HCT116 (cell line): ENCODE results near the gene VTI1A. TPM values are rescaled to one million over a fixed set of nuclear protein-coding genes. Genes with fewer than 3 reads are reported as not detected.

Source experiments
- ATAC-seq: fragments of 200-7000 bp; cut with Tn5 transposase; 2 replicates; pipeline ENCODE4 v1.9.1; 2020; ENCODE audit warnings: mild to moderate bottlenecking, moderate library complexity
- BruUV-seq: library from RNA; stranded (reverse); fragments of 400-500 nt; replicated peaks from 2 replicates; lab custom pipeline; 2021; lab: Mats Ljungman, UMichigan
- CTCF ChIA-PET: fragments of 300-600 bp; sonication (Branson Sonifier 250); formaldehyde crosslinking; loops from one replicate; lab custom pipeline; 2021; ENCODE audit warnings: antibody characterized with exemption; lab: Charles Lee
- POLR2A ChIA-PET: fragments of 300-600, 350-600 bp; sonication (Branson Sonifier 250); formaldehyde crosslinking; loops from one replicate; lab custom pipeline; 2021; ENCODE audit warnings: antibody characterized with exemption; lab: Charles Lee
- RAD21 ChIA-PET, 2 experiments: fragments of 300-600 bp; sonication (Branson Sonifier 250); formaldehyde crosslinking; loops; one replicate each; lab custom pipeline; 2023; ENCODE audit warnings: low total read pairs in 2 of 2; ENCODE audit not compliant: uncharacterized antibody in 2 of 2, unreplicated experiment in 2 of 2, low non-redundant PET in 1 of 2; lab: Charles Lee
- DNase-seq: peaks from one replicate; pipeline ENCODE4 v3.0.0-alpha.2; 2010; ENCODE audit warnings: low read depth, low spot score
- H2AFZ ChIP-seq: fragments of 200-600 bp; shearing (Covaris generic), sonication (generic); 2 replicates; pipeline ENCODE4 v1.6.1; 2017; ENCODE audit warnings: low read depth, mixed run types, mixed read lengths, antibody characterized with exemption, low read length; ENCODE audit not compliant: poor library complexity, severe bottlenecking
- H3K27ac ChIP-seq: 2 replicates; pipeline ENCODE4 v1.5.1; 2012; ENCODE audit warnings: low read depth, low read length
- H3K27me3 ChIP-seq: fragments of 200-600 bp; sonication (generic); 2 replicates; pipeline ENCODE4 v1.6.1; 2016; ENCODE audit warnings: mixed run types, low read length, mixed read lengths; ENCODE audit not compliant: insufficient read depth
- H3K36me3 ChIP-seq, 2 experiments: fragments of 200-500 bp in 1 of 2; fragments of 200-600 bp in 1 of 2; sonication (Bioruptor generic) in 1 of 2; sonication (generic) in 1 of 2; 2 replicates each; pipeline versions ENCODE4 v1.5.1 to v1.6.1; 2014 to 2016; ENCODE audit warnings: low read length in 2 of 2, inconsistent platforms in 1 of 2, mixed read lengths in 1 of 2, mixed run types in 1 of 2; ENCODE audit not compliant: insufficient read depth in 2 of 2, control insufficient read depth in 1 of 2
- H3K4me1 ChIP-seq, 2 experiments: fragments of 200-600 bp in 1 of 2; sonication (generic) in 1 of 2; 2 replicates each; pipeline versions ENCODE4 v1.5.1 to v1.6.1; 2012 to 2017; ENCODE audit warnings: low read length in 2 of 2, inconsistent platforms in 1 of 2, mild to moderate bottlenecking in 1 of 2, mixed read lengths in 1 of 2, mixed run types in 1 of 2, moderate library complexity in 1 of 2; ENCODE audit not compliant: insufficient read depth in 2 of 2, control insufficient read depth in 1 of 2
- H3K4me2 ChIP-seq: fragments of 200-600 bp; sonication (generic); 2 replicates; pipeline ENCODE4 v1.6.1; 2017; ENCODE audit warnings: mixed run types, low read length, mixed read lengths
- H3K4me3 ChIP-seq, 2 experiments: fragments of 200-600 bp in 1 of 2; sonication (generic) in 1 of 2; replicated peaks in 1 of 2; 2 replicates each; pipeline ENCODE4 v1.5.1; 2011 to 2016; ENCODE audit warnings: low read length in 2 of 2, control low read depth in 1 of 2, low read depth in 1 of 2, mild to moderate bottlenecking in 1 of 2, mixed read lengths in 1 of 2, mixed run types in 1 of 2
- H3K79me2 ChIP-seq: fragments of 200-600 bp; sonication (generic); 2 replicates; pipeline ENCODE4 v1.6.1; 2017; ENCODE audit warnings: mild to moderate bottlenecking, mixed run types, low read length, moderate library complexity, mixed read lengths; ENCODE audit not compliant: insufficient read depth
- H3K9ac ChIP-seq: fragments of 200-600 bp; sonication (generic); 2 replicates; pipeline ENCODE4 v1.6.1; 2016; ENCODE audit warnings: low read length, mixed read lengths
- H3K9me2 ChIP-seq: fragments of 200-600 bp; sonication (generic), shearing (Covaris generic); 2 replicates; pipeline ENCODE4 v1.6.1; 2017; ENCODE audit warnings: mixed run types, mild to moderate bottlenecking, moderate library complexity; ENCODE audit not compliant: insufficient read depth
- H3K9me3 ChIP-seq, 2 experiments: fragments of 200-500 bp in 1 of 2; fragments of 200-600 bp in 1 of 2; sonication (Bioruptor generic) in 1 of 2; sonication (generic) in 1 of 2; 2 replicates each; pipeline ENCODE4 v1.6.1; 2014 to 2017; ENCODE audit warnings: low read length in 2 of 2, mixed read lengths in 2 of 2, inconsistent platforms in 1 of 2, low read depth in 1 of 2, mild to moderate bottlenecking in 1 of 2, mixed run types in 1 of 2, moderate library complexity in 1 of 2; ENCODE audit not compliant: control insufficient read depth in 1 of 2, insufficient read depth in 1 of 2
- H4K20me1 ChIP-seq: fragments of 200-600 bp; sonication (generic), shearing (Covaris generic); 2 replicates; pipeline ENCODE4 v1.6.1; 2017; ENCODE audit warnings: mixed run types, mild to moderate bottlenecking, moderate library complexity; ENCODE audit not compliant: insufficient read depth
- CBX3 ChIP-seq: IDR thresholded peaks from 2 replicates; pipeline ENCODE4 v1.6.1; 2012; ENCODE audit warnings: low read depth
- ELF1 ChIP-seq: IDR thresholded peaks from 2 replicates; pipeline ENCODE4 v1.6.1; 2012; ENCODE audit warnings: low read depth, borderline replicate concordance
- EZH2 ChIP-seq: fragments of 200-600 bp; sonication (generic); IDR thresholded peaks from 2 replicates; pipeline ENCODE4 v1.6.1; 2017; ENCODE audit warnings: antibody characterized with exemption, mixed run types
- EZH2phosphoT487 ChIP-seq: fragments of 200-600 bp; IDR thresholded peaks from 2 replicates; pipeline ENCODE4 v1.6.1; 2018; ENCODE audit warnings: antibody characterized with exemption, borderline replicate concordance
- FOSL1 ChIP-seq: IDR thresholded peaks from 2 replicates; pipeline ENCODE4 v1.6.1; 2012; ENCODE audit warnings: low read depth
- POLR2AphosphoS5 ChIP-seq: IDR thresholded peaks from 2 replicates; pipeline ENCODE4 v1.6.1; 2011; ENCODE audit warnings: mild to moderate bottlenecking, low read depth, low read length, moderate library complexity
- RAD21 ChIP-seq: IDR thresholded peaks from 2 replicates; pipeline ENCODE4 v1.6.1; 2012; ENCODE audit warnings: low read depth, mild to moderate bottlenecking
- SIN3A ChIP-seq: IDR thresholded peaks from 2 replicates; pipeline ENCODE4 v1.6.1; 2012; ENCODE audit warnings: low read depth
- SP1 ChIP-seq: IDR thresholded peaks from 2 replicates; pipeline ENCODE4 v1.6.1; 2012; ENCODE audit warnings: low read depth
- YY1 ChIP-seq: IDR thresholded peaks from 2 replicates; pipeline ENCODE4 v1.6.1; 2011; ENCODE audit warnings: low read length, low read depth, moderate library complexity, mild to moderate bottlenecking; ENCODE audit not compliant: insufficient replicate concordance; ENCODE audit errors: extremely low read depth
- ZNF274 ChIP-seq: fragments of 200-500 bp; sonication (Bioruptor generic); IDR thresholded peaks from 2 replicates; pipeline ENCODE4 v1.6.1; 2014; ENCODE audit warnings: mild to moderate bottlenecking, low read depth, low read length, inconsistent platforms
- intact Hi-C: fragments of 100-400 bp; cut with micrococcal nuclease; formaldehyde crosslinking; loops from 2 replicates; pipeline ENCODE4 v1.10.0; 2022
- total RNA-seq: library from RNA; stranded (reverse); gene quantifications from one replicate; pipeline ENCODE4 v1.2.1, GENCODE V29; 2021; ENCODE audit not compliant: unreplicated experiment
- TF ChIP-seq, protein P1 (sequence below), 3 experiments: fragments of 200-600 bp in 1 of 3; sonication (generic) in 1 of 3; IDR thresholded peaks in 2 of 3; conservative IDR thresholded peaks in 1 of 3; 2 replicates each; pipeline ENCODE4 v1.5.1; 2012 to 2017; ENCODE audit warnings: low read depth in 2 of 3, low read length in 2 of 3, antibody characterized with exemption in 1 of 3, borderline replicate concordance in 1 of 3, control low read depth in 1 of 3, mild to moderate bottlenecking in 1 of 3, mixed read lengths in 1 of 3, mixed run types in 1 of 3, moderate library complexity in 1 of 3; ENCODE audit not compliant: insufficient read depth in 1 of 3
- TF ChIP-seq, protein P2 (sequence below): IDR thresholded peaks from 2 replicates; pipeline ENCODE4 v1.6.1; 2012; ENCODE audit warnings: low read depth
- TF ChIP-seq, protein P3 (sequence below): IDR thresholded peaks from 2 replicates; pipeline ENCODE4 v1.6.1; 2011; ENCODE audit warnings: mild to moderate bottlenecking, low read length, moderate library complexity; ENCODE audit not compliant: insufficient replicate concordance; ENCODE audit errors: extremely low read depth

Gene VTI1A
- total RNA-seq, 1 experiment from 2014 or later = 80.7 TPM

DNA sequence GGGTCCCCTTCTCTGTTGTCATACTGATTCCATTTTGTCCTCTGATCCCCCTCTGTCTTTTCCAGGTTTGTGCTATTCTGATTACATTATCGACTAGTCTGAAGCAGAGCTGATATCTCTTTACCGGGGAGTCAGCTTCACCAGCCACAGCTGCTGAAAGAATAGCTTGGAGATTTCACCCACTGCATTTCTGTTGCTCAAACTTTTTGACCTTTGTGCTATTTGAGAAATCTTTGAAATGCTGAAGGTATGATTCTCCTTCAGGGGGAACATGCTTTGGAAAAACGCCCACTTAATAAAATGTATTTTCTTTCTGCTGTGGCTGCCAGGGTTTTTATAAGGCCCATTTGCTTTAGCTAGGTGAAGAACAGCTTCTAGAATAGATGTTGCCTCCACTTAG is 305.3 kb downstream of the VTI1A start (continued):
- TF ChIP-seq, protein P1, sequence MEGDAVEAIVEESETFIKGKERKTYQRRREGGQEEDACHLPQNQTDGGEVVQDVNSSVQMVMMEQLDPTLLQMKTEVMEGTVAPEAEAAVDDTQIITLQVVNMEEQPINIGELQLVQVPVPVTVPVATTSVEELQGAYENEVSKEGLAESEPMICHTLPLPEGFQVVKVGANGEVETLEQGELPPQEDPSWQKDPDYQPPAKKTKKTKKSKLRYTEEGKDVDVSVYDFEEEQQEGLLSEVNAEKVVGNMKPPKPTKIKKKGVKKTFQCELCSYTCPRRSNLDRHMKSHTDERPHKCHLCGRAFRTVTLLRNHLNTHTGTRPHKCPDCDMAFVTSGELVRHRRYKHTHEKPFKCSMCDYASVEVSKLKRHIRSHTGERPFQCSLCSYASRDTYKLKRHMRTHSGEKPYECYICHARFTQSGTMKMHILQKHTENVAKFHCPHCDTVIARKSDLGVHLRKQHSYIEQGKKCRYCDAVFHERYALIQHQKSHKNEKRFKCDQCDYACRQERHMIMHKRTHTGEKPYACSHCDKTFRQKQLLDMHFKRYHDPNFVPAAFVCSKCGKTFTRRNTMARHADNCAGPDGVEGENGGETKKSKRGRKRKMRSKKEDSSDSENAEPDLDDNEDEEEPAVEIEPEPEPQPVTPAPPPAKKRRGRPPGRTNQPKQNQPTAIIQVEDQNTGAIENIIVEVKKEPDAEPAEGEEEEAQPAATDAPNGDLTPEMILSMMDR (IDR thresholded peaks at IDR 0.05 in 2 of 3, conservative IDR thresholded peaks at IDR 0.05 in 1 of 3; ENCODE audit: borderline replicate concordance in 1 of 3, insufficient read depth in 1 of 3, low read depth in 2 of 3, low read length in 2 of 3) = no peak
- TF ChIP-seq EZH2phosphoT487 (no peak), SIN3A (no peak), POLR2AphosphoS5 (no peak), ELF1 (no peak)
- TF ChIP-seq, protein P2, sequence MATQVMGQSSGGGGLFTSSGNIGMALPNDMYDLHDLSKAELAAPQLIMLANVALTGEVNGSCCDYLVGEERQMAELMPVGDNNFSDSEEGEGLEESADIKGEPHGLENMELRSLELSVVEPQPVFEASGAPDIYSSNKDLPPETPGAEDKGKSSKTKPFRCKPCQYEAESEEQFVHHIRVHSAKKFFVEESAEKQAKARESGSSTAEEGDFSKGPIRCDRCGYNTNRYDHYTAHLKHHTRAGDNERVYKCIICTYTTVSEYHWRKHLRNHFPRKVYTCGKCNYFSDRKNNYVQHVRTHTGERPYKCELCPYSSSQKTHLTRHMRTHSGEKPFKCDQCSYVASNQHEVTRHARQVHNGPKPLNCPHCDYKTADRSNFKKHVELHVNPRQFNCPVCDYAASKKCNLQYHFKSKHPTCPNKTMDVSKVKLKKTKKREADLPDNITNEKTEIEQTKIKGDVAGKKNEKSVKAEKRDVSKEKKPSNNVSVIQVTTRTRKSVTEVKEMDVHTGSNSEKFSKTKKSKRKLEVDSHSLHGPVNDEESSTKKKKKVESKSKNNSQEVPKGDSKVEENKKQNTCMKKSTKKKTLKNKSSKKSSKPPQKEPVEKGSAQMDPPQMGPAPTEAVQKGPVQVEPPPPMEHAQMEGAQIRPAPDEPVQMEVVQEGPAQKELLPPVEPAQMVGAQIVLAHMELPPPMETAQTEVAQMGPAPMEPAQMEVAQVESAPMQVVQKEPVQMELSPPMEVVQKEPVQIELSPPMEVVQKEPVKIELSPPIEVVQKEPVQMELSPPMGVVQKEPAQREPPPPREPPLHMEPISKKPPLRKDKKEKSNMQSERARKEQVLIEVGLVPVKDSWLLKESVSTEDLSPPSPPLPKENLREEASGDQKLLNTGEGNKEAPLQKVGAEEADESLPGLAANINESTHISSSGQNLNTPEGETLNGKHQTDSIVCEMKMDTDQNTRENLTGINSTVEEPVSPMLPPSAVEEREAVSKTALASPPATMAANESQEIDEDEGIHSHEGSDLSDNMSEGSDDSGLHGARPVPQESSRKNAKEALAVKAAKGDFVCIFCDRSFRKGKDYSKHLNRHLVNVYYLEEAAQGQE = no peak
- TF ChIP-seq, all 23 proteins: peak for 0

DNA sequence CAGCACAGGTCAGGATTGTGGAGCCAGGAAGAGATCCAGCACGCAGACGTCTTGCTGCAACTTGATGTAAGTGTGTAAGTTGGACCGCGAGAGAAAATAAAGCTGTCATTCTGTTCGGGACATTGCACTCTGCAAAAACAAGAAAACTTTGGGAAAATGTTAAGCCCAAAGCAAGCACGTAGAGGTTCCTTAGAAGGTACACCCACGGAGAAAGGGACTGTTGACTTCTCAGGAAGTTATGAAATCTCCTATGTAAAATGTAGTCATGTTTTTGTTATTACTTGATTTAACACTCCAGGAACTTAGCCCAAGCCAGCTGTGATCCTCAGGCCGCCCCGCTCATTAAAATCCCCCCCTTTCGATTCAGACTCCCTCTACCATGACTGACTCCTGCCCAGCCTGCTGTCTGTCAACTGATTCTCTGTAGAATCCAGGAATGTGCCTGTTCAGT is 307.0 kb downstream of the VTI1A start:
- intact Hi-C loops = no loop called here
- no peak for DNase-seq
- Histone ChIP-seq H3K9me3 (no peaks in the 10 kb centered on the region), H3K27ac (no peak overlapping the region), H3K4me1 (peaks cover 0 to 17% of the 10 kb centered on the region in 2 experiments; a peak in 1 of 4 replicates), H3K4me2 (no peak overlapping the region), H2AFZ (no peak overlapping the region), H3K4me3 (no peak overlapping the region), H3K36me3 (peaks cover 0 to 5% of the 10 kb centered on the region in 2 experiments; a peak in 1 of 4 replicates), H3K27me3 (no peaks in the 10 kb centered on the region), H3K9me2 (no peaks in the 10 kb centered on the region), H4K20me1 (no peaks in the 10 kb centered on the region), H3K9ac (no peak overlapping the region), H3K79me2 (no peaks in the 10 kb centered on the region)
- POLR2A ChIA-PET = no interaction called here
- CTCF ChIA-PET = no interaction called here
- RAD21 ChIA-PET = no interaction called here
- BruUV-seq = no TSS peak
- ATAC-seq = no peak
- no peak for TF ChIP-seq SP1
- TF ChIP-seq EZH2 = no peak
- no peak for TF ChIP-seq POLR2AphosphoS5
- no peak for TF ChIP-seq FOSL1
- TF ChIP-seq CBX3 = no peak
- TF ChIP-seq SIN3A = no peak
- no peak for TF ChIP-seq RAD21
- no peak for TF ChIP-seq YY1
- no peak for TF ChIP-seq EZH2phosphoT487
- TF ChIP-seq, protein P3, sequence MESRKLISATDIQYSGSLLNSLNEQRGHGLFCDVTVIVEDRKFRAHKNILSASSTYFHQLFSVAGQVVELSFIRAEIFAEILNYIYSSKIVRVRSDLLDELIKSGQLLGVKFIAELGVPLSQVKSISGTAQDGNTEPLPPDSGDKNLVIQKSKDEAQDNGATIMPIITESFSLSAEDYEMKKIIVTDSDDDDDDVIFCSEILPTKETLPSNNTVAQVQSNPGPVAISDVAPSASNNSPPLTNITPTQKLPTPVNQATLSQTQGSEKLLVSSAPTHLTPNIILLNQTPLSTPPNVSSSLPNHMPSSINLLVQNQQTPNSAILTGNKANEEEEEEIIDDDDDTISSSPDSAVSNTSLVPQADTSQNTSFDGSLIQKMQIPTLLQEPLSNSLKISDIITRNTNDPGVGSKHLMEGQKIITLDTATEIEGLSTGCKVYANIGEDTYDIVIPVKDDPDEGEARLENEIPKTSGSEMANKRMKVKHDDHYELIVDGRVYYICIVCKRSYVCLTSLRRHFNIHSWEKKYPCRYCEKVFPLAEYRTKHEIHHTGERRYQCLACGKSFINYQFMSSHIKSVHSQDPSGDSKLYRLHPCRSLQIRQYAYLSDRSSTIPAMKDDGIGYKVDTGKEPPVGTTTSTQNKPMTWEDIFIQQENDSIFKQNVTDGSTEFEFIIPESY = no peak
- TF ChIP-seq ZNF274 = no peak
